Small intestine (tissue), 7 donors: Measurements from ENCODE around the gene TMEM51. TPM values are rescaled to one million over a fixed set of nuclear protein-coding genes. Genes with fewer than 3 reads are reported as not detected.
"Not testable (repeated sequence)": the region's sequence is repeated elsewhere in the genome, so short reads cannot be mapped to it uniquely, and the experiment has no call there.

Experiments used
- DNase-seq, 2 donors: peaks; one replicate each; pipeline versions ENCODE4 v3.0.0 to v3.0.0-alpha.2; 2013
- FAIRE-seq: peaks from 2 replicates; lab custom pipeline; 2012; peaks lifted over from hg19 to GRCh38; lab: Jason Lieb, UNC
- H3K27ac ChIP-seq, 3 donors: one replicate each; pipeline ENCODE4 v1.5.1; 2013; ENCODE audit warnings: low read length in 2 of 3, mild to moderate bottlenecking in 2 of 3, control low read depth in 1 of 3, inconsistent platforms in 1 of 3, low read depth in 1 of 3, moderate library complexity in 1 of 3
- H3K27me3 ChIP-seq, 3 donors: one replicate each; pipeline ENCODE4 v1.6.1; 2013; ENCODE audit warnings: low read length in 3 of 3, inconsistent platforms in 1 of 3; ENCODE audit not compliant: control insufficient read depth in 3 of 3, insufficient read depth in 3 of 3
- H3K36me3 ChIP-seq, 3 donors: one replicate each; pipeline ENCODE4 v1.6.1; 2013; ENCODE audit warnings: low read length in 3 of 3, inconsistent platforms in 1 of 3, low read depth in 1 of 3, mild to moderate bottlenecking in 1 of 3, moderate library complexity in 1 of 3; ENCODE audit not compliant: control insufficient read depth in 3 of 3, insufficient read depth in 2 of 3
- H3K4me1 ChIP-seq, 3 donors: one replicate each; pipeline ENCODE4 v1.6.1; 2013; ENCODE audit warnings: low read length in 2 of 3, inconsistent platforms in 1 of 3, low read depth in 1 of 3, mild to moderate bottlenecking in 1 of 3, moderate library complexity in 1 of 3; ENCODE audit not compliant: control insufficient read depth in 3 of 3, insufficient read depth in 2 of 3
- H3K4me3 ChIP-seq, 3 donors: one replicate each; pipeline ENCODE4 v1.5.1; 2013; ENCODE audit warnings: low read length in 3 of 3, control low read depth in 1 of 3, inconsistent platforms in 1 of 3, low read depth in 1 of 3, mild to moderate bottlenecking in 1 of 3, moderate library complexity in 1 of 3
- H3K9me3 ChIP-seq, 2 donors: one replicate each; pipeline ENCODE4 v1.6.1; 2013; ENCODE audit warnings: low read depth in 1 of 2, low read length in 1 of 2; ENCODE audit not compliant: control insufficient read depth in 2 of 2, insufficient read depth in 1 of 2
- WGBS, 3 donors: extraction: QIAGEN DNeasy Blood & Tissue Kit; methylation state at CpG; one replicate each; pipeline ENCODE4 v1.1.7; 2013; 5-methylcytosine and 5-hydroxymethylcytosine counted together
- polyA plus RNA-seq, 4 donors: library from polyadenylated mRNA; stranded (reverse) in 3 of 4; unstranded in 1 of 4; fragments of 200-250 nt in 3 of 4; fragments of 120-200 nt in 1 of 4; gene quantifications; one replicate each; pipeline versions ENCODE4 v1.2.1 to v1.2.3, GENCODE V29; 2013
- donor health status: healthy with polysubstance abuse.
- donor health status: control.
- donor health status: control.
- donor health status: Bipolar disorder and iron deficiency.
- donor health status: healthy.

Gene TMEM51
- polyA plus RNA-seq, 4 donors: 16.3 to 44.4 (median 21.5) TPM

GRCh38 chr1:15173863-15174614 lies 20.5 kb downstream of the TMEM51 start:
- no peak for FAIRE-seq
- WGBS, 3 donors: 9 to 54% (median 24%) methylated on average over 11 of the region's 11 CpGs
- H3K4me3 ChIP-seq: no peak overlapping the region
- no peaks in the 10 kb centered on the region for H3K27me3 ChIP-seq
- peaks cover 11 to 37% (median 23%) of the 10 kb centered on the region in 3 donors for H3K4me1 ChIP-seq
- no peaks in the 10 kb centered on the region for H3K9me3 ChIP-seq
- peak overlapping the region; percentile 62 to 79 (median 63) for H3K27ac ChIP-seq
- H3K36me3 ChIP-seq: peaks cover 0 to 32% (median 0%) of the 10 kb centered on the region in 3 donors
- peak; percentile 79 to 84 for DNase-seq

- H3K9me3 ChIP-seq: no peaks in the 10 kb centered on the region
- peak overlapping the region in 1 of 3 donors; percentile 79 for H3K27ac ChIP-seq
- FAIRE-seq (no peak), DNase-seq (no peak)
- 12 to 28% (median 19%) methylated on average over 3 of the region's 3 CpGs for WGBS, 3 donors
- peaks cover 11 to 42% (median 23%) of the 10 kb centered on the region in 3 donors for H3K4me1 ChIP-seq
- no peak overlapping the region for H3K4me3 ChIP-seq
- H3K27me3 ChIP-seq: no peaks in the 10 kb centered on the region
- peaks cover 0 to 32% (median 0%) of the 10 kb centered on the region in 3 donors for H3K36me3 ChIP-seq
These were observed 21.1 kb downstream of the TMEM51 start for GRCh38 chr1:15174615-15174983.

GRCh38 chr1:15175324-15176094 lies 22.0 kb downstream of the TMEM51 start:
- 70 to 80% (median 72%) methylated on average over 6 of the region's 6 CpGs for WGBS, 3 donors
- Histone ChIP-seq H3K36me3 (peaks cover 0 to 29% (median 0%) of the 10 kb centered on the region in 3 donors), H3K27ac (peak overlapping the region in 1 of 3 donors; percentile 31), H3K4me1 (peaks cover 11 to 49% (median 25%) of the 10 kb centered on the region in 3 donors)
- not testable (repeated sequence) for H3K27me3 ChIP-seq, DNase-seq, H3K4me3 ChIP-seq, H3K9me3 ChIP-seq, FAIRE-seq

- FAIRE-seq (no peak), DNase-seq (no peak)
- H3K27ac ChIP-seq: peak overlapping the region in 1 of 3 donors; percentile 79
- H3K4me3 ChIP-seq: no peak overlapping the region
- WGBS, 3 donors: 46 to 64% (median 51%) methylated on average over 7 of the region's 7 CpGs
- peaks cover 0 to 30% (median 0%) of the 10 kb centered on the region in 3 donors for H3K36me3 ChIP-seq
- peaks cover 11 to 55% (median 23%) of the 10 kb centered on the region in 3 donors for H3K4me1 ChIP-seq
- no peaks in the 10 kb centered on the region for H3K27me3 ChIP-seq
- no peaks in the 10 kb centered on the region for H3K9me3 ChIP-seq
These were observed 22.6 kb downstream of the TMEM51 start for GRCh38 chr1:15176120-15176519.

- no peaks in the 10 kb centered on the region for H3K9me3 ChIP-seq
- H3K36me3 ChIP-seq: peaks cover 0 to 26% (median 0%) of the 10 kb centered on the region in 3 donors
- H3K4me3 ChIP-seq: no peak overlapping the region
- FAIRE-seq: no peak
- WGBS, 3 donors: 54 to 62% (median 62%) methylated on average over 7 of the region's 7 CpGs
- H3K27me3 ChIP-seq: no peaks in the 10 kb centered on the region
- peak overlapping the region in 1 of 3 donors; percentile 79 for H3K27ac ChIP-seq
- H3K4me1 ChIP-seq: peaks cover 11 to 51% (median 23%) of the 10 kb centered on the region in 3 donors
- DNase-seq: no peak
These were observed 23.5 kb downstream of the TMEM51 start for GRCh38 chr1:15176898-15177665.

GRCh38 chr1:15177710-15178166 lies 24.2 kb downstream of the TMEM51 start:
- FAIRE-seq (no peak), DNase-seq (no peak)
- H3K4me3 ChIP-seq: no peak overlapping the region
- no peaks in the 10 kb centered on the region for H3K27me3 ChIP-seq
- no peaks in the 10 kb centered on the region for H3K9me3 ChIP-seq
- H3K36me3 ChIP-seq: peaks cover 0 to 28% (median 0%) of the 10 kb centered on the region in 3 donors
- peaks cover 11 to 45% (median 18%) of the 10 kb centered on the region in 3 donors for H3K4me1 ChIP-seq
- WGBS, 3 donors: 36 to 55% (median 38%) methylated on average over 14 of the region's 14 CpGs
- H3K27ac ChIP-seq: peak overlapping the region in 1 of 3 donors; percentile 92

GRCh38 chr1:15178571-15179484 lies 25.3 kb downstream of the TMEM51 start:
- WGBS, 3 donors: 37 to 45% (median 44%) methylated on average over 9 of the region's 9 CpGs
- H3K4me1 ChIP-seq: peaks cover 11 to 42% (median 15%) of the 10 kb centered on the region in 3 donors
- H3K9me3 ChIP-seq: no peaks in the 10 kb centered on the region
- peaks cover 0 to 29% (median 0%) of the 10 kb centered on the region in 3 donors for H3K36me3 ChIP-seq
- H3K4me3 ChIP-seq: no peak overlapping the region
- H3K27me3 ChIP-seq: no peaks in the 10 kb centered on the region
- FAIRE-seq (no peak), DNase-seq (no peak)
- peak overlapping the region; percentile 27 to 92 (median 74) for H3K27ac ChIP-seq
